Right lobe of liver (tissue), 6 donors: ENCODE results near the gene PGLYRP1. TPM values are rescaled to one million over a fixed set of nuclear protein-coding genes. Genes with fewer than 3 reads are reported as not detected.
A peak's percentile ranks its signal among the peaks of the same experiment; 100 is the strongest.

Source experiments
- ATAC-seq, 4 donors: fragments of 200-7000 bp; cut with Tn5 transposase; one replicate each; pipeline ENCODE4 v1.9.1; 2020; ENCODE audit warnings: mild to moderate bottlenecking in 4 of 4, moderate library complexity in 4 of 4
- DNase-seq, 3 donors: peaks; one replicate each; pipeline ENCODE4 v3.0.0-alpha.2; 2020
- H3K27ac ChIP-seq, 3 donors: fragments of 200-600 bp; one replicate each; pipeline ENCODE4 v1.8.0; 2022
- H3K27me3 ChIP-seq, 2 donors: fragments of 200-600 bp; one replicate each; pipeline ENCODE4 v1.8.0; 2022
- H3K36me3 ChIP-seq, 4 donors: fragments of 200-600 bp; sonication (generic) in 1 of 4; one replicate each; pipeline versions ENCODE4 v1.5.1 to v1.8.0; 2017 to 2022; ENCODE audit warnings: control low read depth in 1 of 4
- H3K4me1 ChIP-seq, 4 donors: fragments of 200-600 bp; sonication (generic) in 1 of 4; one replicate each; pipeline versions ENCODE4 v1.5.1 to v1.8.0; 2017 to 2022; ENCODE audit warnings: control low read depth in 1 of 4
- H3K4me3 ChIP-seq, 3 donors: fragments of 200-600 bp; one replicate each; pipeline ENCODE4 v1.8.0; 2022
- H3K9me3 ChIP-seq, 4 donors: fragments of 200-600 bp; sonication (generic) in 1 of 4; one replicate each; pipeline versions ENCODE4 v1.5.1 to v1.8.0; 2017 to 2022; ENCODE audit warnings: control low read depth in 1 of 4
- CTCF ChIP-seq, 4 donors: fragments of 200-600 bp in 3 of 4; fragments of 450-650 bp in 1 of 4; IDR thresholded peaks; one replicate each; pipeline versions ENCODE4 v1.5.1 to v1.8.0; 2016 to 2022; ENCODE audit warnings: antibody characterized with exemption in 4 of 4, mild to moderate bottlenecking in 2 of 4
- POLR2A ChIP-seq: fragments of 450-650 bp; IDR thresholded peaks from one replicate; pipeline ENCODE4 v1.6.1; 2017; ENCODE audit warnings: antibody characterized with exemption, mild to moderate bottlenecking
- WGBS: methylation state at CpG from one replicate; pipeline ENCODE4 v1.1.6; 2018; ENCODE audit warnings: low coverage, low lambda C conversion rate; ENCODE audit not compliant: insufficient coverage; ENCODE audit errors: missing lambda C conversion rate; 5-methylcytosine and 5-hydroxymethylcytosine counted together
- intact Hi-C, 2 donors: fragments of 100-400 bp; cut with DNase I; formaldehyde crosslinking; loops; one replicate each; pipeline versions ENCODE4 v1.11.2 to v1.14.1; 2022
- long read RNA-seq: library from polyadenylated mRNA; unstranded; transcript quantifications from one replicate; pipeline ENCODE4 v2.0.0, GENCODE V29; 2019
- total RNA-seq, 6 experiments: library from RNA; depleted of rRNA in 2 of 6; stranded (reverse); fragments of >200 nt in 2 of 6; fragmentation: NEBNext Ultra II Directional in 3 of 6; extraction: Animal tissue kit (Norgen Biotek cat#: 25700) in 3 of 6; gene quantifications; one replicate each; pipeline versions ENCODE4 v1.1.0 to v1.2.4, GENCODE V29; 2016 to 2023
- donor health status: DM: no; HTN: yes; CAD: no.
- donor health status: DM: no; HTN: no; CAD: no.
- donor health status: DM: no; HTN: no; CAD: no.
- donor health status: DM: no; HTN: yes; CAD: no.
- donor health status: DM: no; HTN: yes; CAD: no.

PGLYRP1 gene
- 1 to 10 TPM in 1 of 6 experiments, under 1 TPM in 1, not detected in 4; 0.86 to 1.1 TPM for total RNA-seq
- long read RNA-seq, result 0 reads

- intact Hi-C loops, result loop anchor here in 1 of 2 donors (10.0 kb wide), 1 partner anchor 52 kb away; no protein-coding TSS in a partner anchor
- ATAC-seq (peak in 2 of 4 donors; percentile 8 to 31), DNase-seq (peak in 1 of 3 donors; percentile 50)
- no peaks in the 10 kb centered on the region for H3K4me1 ChIP-seq
- H3K27me3 ChIP-seq, result peaks cover 0 to 6% of the 10 kb centered on the region in 2 donors
- no peaks in the 10 kb centered on the region for H3K36me3 ChIP-seq
- H3K27ac ChIP-seq, result no peak within 1 kb of the TSS
- H3K4me3 ChIP-seq, result no peak within 1 kb of the TSS
- no peaks in the 10 kb centered on the region for H3K9me3 ChIP-seq
- WGBS, result 8% methylated on average over 5 of the region's 47 CpGs
- no peak for TF ChIP-seq CTCF (IDR thresholded peaks at IDR 0.05)
- TF ChIP-seq POLR2A, result no peak
Observed at GRCh38 chr19:46022431-46023310, at the start of gene PGLYRP1. PGLYRP1 (minus strand) TSS chr19:46023053; CDS start chr19:46023021, 32 bp downstream.

GRCh38 chr19:46069806-46070341 lies 47.0 kb upstream of the PGLYRP1 start:
- intact Hi-C loops, result loop anchor here in 1 of 2 donors (10.0 kb wide), 1 partner anchor 45 kb away; the partner anchor contains the start of gene PGLYRP1

GRCh38 chr19:46068345-46069258 lies 45.7 kb upstream of the PGLYRP1 start:
- DNase-seq (no peak), ATAC-seq (no peak)
- Histone ChIP-seq H3K4me1 (no peaks in the 10 kb centered on the region), H3K9me3 (no peaks in the 10 kb centered on the region), H3K4me3 (no peak overlapping the region), H3K36me3 (no peaks in the 10 kb centered on the region), H3K27me3 (no peaks in the 10 kb centered on the region), H3K27ac (no peak overlapping the region)
- WGBS, result 44% methylated on average over 8 of the region's 12 CpGs
- intact Hi-C loops, result no loop called here
- TF ChIP-seq CTCF (IDR thresholded peaks at IDR 0.05), result no peak
- TF ChIP-seq POLR2A, result no peak

More at GRCh38 chr19:46069806-46070341, 47.0 kb upstream of the PGLYRP1 start:
- Histone ChIP-seq H3K4me1 (no peaks in the 10 kb centered on the region), H3K27ac (no peak overlapping the region), H3K36me3 (no peaks in the 10 kb centered on the region), H3K27me3 (no peaks in the 10 kb centered on the region), H3K4me3 (no peak overlapping the region), H3K9me3 (no peaks in the 10 kb centered on the region)
- ATAC-seq, result no peak
- 42% methylated on average over 6 of the region's 6 CpGs for WGBS
- TF ChIP-seq CTCF (IDR thresholded peaks at IDR 0.05), result no peak
- no peak for TF ChIP-seq POLR2A
- DNase-seq, result no peak

- H3K27me3 ChIP-seq, result no peaks in the 10 kb centered on the region
- DNase-seq (no peak), ATAC-seq (no peak)
- no peaks in the 10 kb centered on the region for H3K36me3 ChIP-seq
- intact Hi-C loops, result no loop called here
- no peak for TF ChIP-seq POLR2A
- TF ChIP-seq CTCF (IDR thresholded peaks at IDR 0.05), result no peak
- no peaks in the 10 kb centered on the region for H3K9me3 ChIP-seq
- H3K4me3 ChIP-seq, result no peak overlapping the region
- H3K4me1 ChIP-seq, result no peaks in the 10 kb centered on the region
- WGBS, result 88% methylated on average over 1 of the region's 1 CpG
- no peak overlapping the region for H3K27ac ChIP-seq
Observed at GRCh38 chr19:46067691-46068090, 44.8 kb upstream of the PGLYRP1 start.
